ENCODE data around the gene ITPK1.

DNA sequence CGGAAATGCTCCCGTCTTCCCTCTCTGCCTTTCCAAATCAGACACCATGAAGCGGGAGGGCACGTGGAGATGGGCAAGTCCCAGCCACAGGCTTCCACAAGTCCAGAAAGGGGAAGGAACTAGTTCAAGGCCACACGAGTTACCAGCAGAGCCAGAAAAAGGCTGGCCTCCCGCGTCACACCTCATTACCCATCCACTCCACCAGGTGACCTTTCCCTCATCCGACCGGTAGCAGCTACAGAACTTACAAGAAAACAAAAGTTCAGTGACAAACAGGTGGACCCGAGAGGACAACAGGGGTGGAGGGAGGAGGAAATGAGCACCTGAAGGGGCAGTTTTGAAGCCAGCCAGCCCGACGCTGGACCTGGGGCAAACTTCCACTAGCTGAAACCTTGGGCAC lies 145.9 kb downstream of the ITPK1 start:
- TF ChIP-seq, protein P1, sequence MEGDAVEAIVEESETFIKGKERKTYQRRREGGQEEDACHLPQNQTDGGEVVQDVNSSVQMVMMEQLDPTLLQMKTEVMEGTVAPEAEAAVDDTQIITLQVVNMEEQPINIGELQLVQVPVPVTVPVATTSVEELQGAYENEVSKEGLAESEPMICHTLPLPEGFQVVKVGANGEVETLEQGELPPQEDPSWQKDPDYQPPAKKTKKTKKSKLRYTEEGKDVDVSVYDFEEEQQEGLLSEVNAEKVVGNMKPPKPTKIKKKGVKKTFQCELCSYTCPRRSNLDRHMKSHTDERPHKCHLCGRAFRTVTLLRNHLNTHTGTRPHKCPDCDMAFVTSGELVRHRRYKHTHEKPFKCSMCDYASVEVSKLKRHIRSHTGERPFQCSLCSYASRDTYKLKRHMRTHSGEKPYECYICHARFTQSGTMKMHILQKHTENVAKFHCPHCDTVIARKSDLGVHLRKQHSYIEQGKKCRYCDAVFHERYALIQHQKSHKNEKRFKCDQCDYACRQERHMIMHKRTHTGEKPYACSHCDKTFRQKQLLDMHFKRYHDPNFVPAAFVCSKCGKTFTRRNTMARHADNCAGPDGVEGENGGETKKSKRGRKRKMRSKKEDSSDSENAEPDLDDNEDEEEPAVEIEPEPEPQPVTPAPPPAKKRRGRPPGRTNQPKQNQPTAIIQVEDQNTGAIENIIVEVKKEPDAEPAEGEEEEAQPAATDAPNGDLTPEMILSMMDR (IDR thresholded peaks at IDR 0.05): no peak
- TF ChIP-seq BHLHE40 (IDR thresholded peaks at IDR 0.05; ENCODE audit: low read depth, low read length): no peak
- TF ChIP-seq JUNB (IDR thresholded peaks at IDR 0.05): no peak
- TF ChIP-seq SMC3 (IDR thresholded peaks at IDR 0.05): no peak
- TF ChIP-seq, protein P2, sequence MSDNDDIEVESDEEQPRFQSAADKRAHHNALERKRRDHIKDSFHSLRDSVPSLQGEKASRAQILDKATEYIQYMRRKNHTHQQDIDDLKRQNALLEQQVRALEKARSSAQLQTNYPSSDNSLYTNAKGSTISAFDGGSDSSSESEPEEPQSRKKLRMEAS (IDR thresholded peaks at IDR 0.05): no peak
- TF ChIP-seq POLR2A (IDR thresholded peaks at IDR 0.05; ENCODE audit: low read length): no peak
- no peak for TF ChIP-seq CBX2 (IDR thresholded peaks at IDR 0.05; ENCODE audit: borderline replicate concordance, low read depth)
- TF ChIP-seq, protein P3, sequence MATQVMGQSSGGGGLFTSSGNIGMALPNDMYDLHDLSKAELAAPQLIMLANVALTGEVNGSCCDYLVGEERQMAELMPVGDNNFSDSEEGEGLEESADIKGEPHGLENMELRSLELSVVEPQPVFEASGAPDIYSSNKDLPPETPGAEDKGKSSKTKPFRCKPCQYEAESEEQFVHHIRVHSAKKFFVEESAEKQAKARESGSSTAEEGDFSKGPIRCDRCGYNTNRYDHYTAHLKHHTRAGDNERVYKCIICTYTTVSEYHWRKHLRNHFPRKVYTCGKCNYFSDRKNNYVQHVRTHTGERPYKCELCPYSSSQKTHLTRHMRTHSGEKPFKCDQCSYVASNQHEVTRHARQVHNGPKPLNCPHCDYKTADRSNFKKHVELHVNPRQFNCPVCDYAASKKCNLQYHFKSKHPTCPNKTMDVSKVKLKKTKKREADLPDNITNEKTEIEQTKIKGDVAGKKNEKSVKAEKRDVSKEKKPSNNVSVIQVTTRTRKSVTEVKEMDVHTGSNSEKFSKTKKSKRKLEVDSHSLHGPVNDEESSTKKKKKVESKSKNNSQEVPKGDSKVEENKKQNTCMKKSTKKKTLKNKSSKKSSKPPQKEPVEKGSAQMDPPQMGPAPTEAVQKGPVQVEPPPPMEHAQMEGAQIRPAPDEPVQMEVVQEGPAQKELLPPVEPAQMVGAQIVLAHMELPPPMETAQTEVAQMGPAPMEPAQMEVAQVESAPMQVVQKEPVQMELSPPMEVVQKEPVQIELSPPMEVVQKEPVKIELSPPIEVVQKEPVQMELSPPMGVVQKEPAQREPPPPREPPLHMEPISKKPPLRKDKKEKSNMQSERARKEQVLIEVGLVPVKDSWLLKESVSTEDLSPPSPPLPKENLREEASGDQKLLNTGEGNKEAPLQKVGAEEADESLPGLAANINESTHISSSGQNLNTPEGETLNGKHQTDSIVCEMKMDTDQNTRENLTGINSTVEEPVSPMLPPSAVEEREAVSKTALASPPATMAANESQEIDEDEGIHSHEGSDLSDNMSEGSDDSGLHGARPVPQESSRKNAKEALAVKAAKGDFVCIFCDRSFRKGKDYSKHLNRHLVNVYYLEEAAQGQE (IDR thresholded peaks at IDR 0.05): no peak
- TF ChIP-seq CHD4 (IDR thresholded peaks at IDR 0.05; ENCODE audit: borderline replicate concordance): no peak
- no peak for TF ChIP-seq MAFK (IDR thresholded peaks at IDR 0.05; ENCODE audit: partially characterized antibody)
- TF ChIP-seq RFX5 (IDR thresholded peaks at IDR 0.05): no peak
